SK-N-SH (cell line): Measurements from ENCODE around the gene SMAD2. TPM values are rescaled to one million over a fixed set of nuclear protein-coding genes. Genes with fewer than 3 reads are reported as not detected.

Experiments used
- CTCF ChIA-PET: fragments of 300-600, 350-600 bp; formaldehyde crosslinking; extraction: SDS; loops from one replicate; lab custom pipeline; 2021; lab: Yijun Ruan, JAX
- POLR2A ChIA-PET: fragments of 350-600 bp; sonication (Branson Sonifier 250); formaldehyde crosslinking; extraction: SDS; loops from one replicate; lab custom pipeline; 2020; ENCODE audit warnings: antibody characterized with exemption, inconsistent platforms; lab: Yijun Ruan, JAX
- DNase-seq: peaks from one replicate; pipeline ENCODE4 v3.0.0; 2012
- H2AFZ ChIP-seq: fragments of 200-600 bp; sonication (generic); 2 replicates; pipeline ENCODE4 v1.8.1; 2016; ENCODE audit warnings: antibody characterized with exemption, mild to moderate bottlenecking, low read depth
- H3F3A ChIP-seq: fragments of 200-600 bp; sonication (generic); replicated peaks from 2 replicates; pipeline ENCODE3; 2016; ENCODE audit warnings: antibody characterized with exemption, mild to moderate bottlenecking; ENCODE audit not compliant: insufficient read depth
- H3K27ac ChIP-seq, 2 experiments: fragments of 200-500 bp in 1 of 2; fragments of 200-600 bp in 1 of 2; sonication (Bioruptor generic) in 1 of 2; sonication (generic), shearing (Covaris generic) in 1 of 2; 2 replicates each; pipeline versions ENCODE4 v1.5.1 to v1.6.1; 2014 to 2016; ENCODE audit warnings: low read depth in 2 of 2, inconsistent platforms in 1 of 2, low read length in 1 of 2, mild to moderate bottlenecking in 1 of 2, mixed read lengths in 1 of 2
- H3K27me3 ChIP-seq: fragments of 200-600 bp; sonication (generic), shearing (Covaris generic); 2 replicates; pipeline ENCODE4 v1.6.1; 2016; ENCODE audit warnings: mixed run types; ENCODE audit not compliant: insufficient read depth
- H3K36me3 ChIP-seq, 2 experiments: fragments of 200-500 bp in 1 of 2; fragments of 200-600 bp in 1 of 2; sonication (Bioruptor generic) in 1 of 2; sonication (generic) in 1 of 2; replicated peaks in 1 of 2; 2 replicates each; pipeline versions ENCODE3 to v1.5.1; 2014 to 2016; ENCODE audit warnings: low read length in 1 of 2, mild to moderate bottlenecking in 1 of 2; ENCODE audit not compliant: insufficient read depth in 2 of 2, control insufficient read depth in 1 of 2
- H3K4me1 ChIP-seq, 2 experiments: fragments of 200-500 bp in 1 of 2; fragments of 200-600 bp in 1 of 2; sonication (Bioruptor generic) in 1 of 2; sonication (generic), shearing (Covaris generic) in 1 of 2; 2 replicates each; pipeline versions ENCODE4 v1.5.1 to v1.6.1; 2014 to 2016; ENCODE audit warnings: low read depth in 1 of 2, low read length in 1 of 2, mixed run types in 1 of 2; ENCODE audit not compliant: insufficient read depth in 2 of 2, control insufficient read depth in 1 of 2
- H3K4me2 ChIP-seq: fragments of 200-600 bp; sonication (generic), shearing (Covaris generic); 2 replicates; pipeline ENCODE4 v1.6.1; 2017; ENCODE audit warnings: mixed run types
- H3K4me3 ChIP-seq, 2 experiments: fragments of 200-500 bp in 1 of 2; fragments of 200-600 bp in 1 of 2; sonication (Bioruptor generic) in 1 of 2; sonication (generic), shearing (Covaris generic) in 1 of 2; 2 replicates each; pipeline versions ENCODE4 v1.5.1 to v1.8.1; 2014 to 2016; ENCODE audit warnings: low read depth in 2 of 2, inconsistent platforms in 1 of 2, low read length in 1 of 2, mild to moderate bottlenecking in 1 of 2, mixed read lengths in 1 of 2, moderate library complexity in 1 of 2
- H3K79me2 ChIP-seq: fragments of 200-600 bp; sonication (generic); 2 replicates; pipeline ENCODE4 v1.8.1; 2017; ENCODE audit warnings: mild to moderate bottlenecking; ENCODE audit not compliant: insufficient read depth
- H3K9ac ChIP-seq: fragments of 200-600 bp; sonication (generic); 2 replicates; pipeline ENCODE4 v1.6.1; 2017; ENCODE audit warnings: mixed run types
- H3K9me2 ChIP-seq: fragments of 200-600 bp; sonication (generic); 2 replicates; pipeline ENCODE4 v1.6.1; 2017; ENCODE audit warnings: mixed run types
- H3K9me3 ChIP-seq: fragments of 200-600 bp; sonication (generic); 2 replicates; pipeline ENCODE4 v1.6.1; 2017; ENCODE audit warnings: mixed run types, mild to moderate bottlenecking, moderate library complexity
- H4K20me1 ChIP-seq: fragments of 200-600 bp; sonication (generic); 2 replicates; pipeline ENCODE4 v1.6.1; 2017; ENCODE audit warnings: mild to moderate bottlenecking, mixed run types; ENCODE audit not compliant: insufficient read depth
- FOSL2 ChIP-seq: IDR thresholded peaks from 2 replicates; pipeline ENCODE4 v1.4.0; 2012; ENCODE audit warnings: low read depth, mild to moderate bottlenecking, moderate library complexity, borderline replicate concordance
- FOXJ3 ChIP-seq: sonication (generic); formaldehyde crosslinking; IDR thresholded peaks from 2 replicates; pipeline ENCODE4 v1.5.1; 2020; ENCODE audit warnings: mild to moderate bottlenecking, missing genetic modification reagents
- FOXM1 ChIP-seq: IDR thresholded peaks from 2 replicates; pipeline ENCODE4 v1.4.0; 2012; ENCODE audit warnings: low read depth, mild to moderate bottlenecking
- MXI1 ChIP-seq: IDR thresholded peaks from 2 replicates; pipeline ENCODE4 v1.6.1; 2012; ENCODE audit warnings: mild to moderate bottlenecking, low read depth, low read length, improper control_type of control experiment
- NFIC ChIP-seq: IDR thresholded peaks from 2 replicates; pipeline ENCODE4 v1.4.0; 2012; ENCODE audit warnings: borderline replicate concordance
- POLR2AphosphoS5 ChIP-seq: IDR thresholded peaks from 2 replicates; pipeline ENCODE4 v1.6.1; 2012; ENCODE audit warnings: low read depth, low read length
- RAD21 ChIP-seq: IDR thresholded peaks from 2 replicates; pipeline ENCODE4 v1.6.1; 2012; ENCODE audit warnings: mild to moderate bottlenecking, low read length
- RCOR1 ChIP-seq: fragments of 150-350 bp; IDR thresholded peaks from 2 replicates; pipeline ENCODE4 v1.6.1; 2017; ENCODE audit warnings: antibody characterized with exemption, low read length
- RFX5 ChIP-seq: IDR thresholded peaks from 2 replicates; pipeline ENCODE4 v1.6.1; 2012; ENCODE audit warnings: mild to moderate bottlenecking, improper control_type of control experiment, low read length
- SIN3A ChIP-seq: IDR thresholded peaks from 2 replicates; pipeline ENCODE4 v1.6.1; 2012; ENCODE audit warnings: low read depth, mild to moderate bottlenecking, low read length, moderate library complexity, borderline replicate concordance
- SMC3 ChIP-seq: IDR thresholded peaks from 2 replicates; pipeline ENCODE4 v1.6.1; 2012; ENCODE audit warnings: low read depth, low read length, improper control_type of control experiment
- WGBS: methylation state at CpG from one replicate; pipeline ENCODE4 v1.1.6; 2017; ENCODE audit warnings: low lambda C conversion rate; 5-methylcytosine and 5-hydroxymethylcytosine counted together
- polyA plus RNA-seq, 3 experiments: library from polyadenylated mRNA; depleted of rRNA; stranded (reverse); fragments of >200 nt; gene quantifications; 2 replicates each; pipeline ENCODE4 v1.2.3, GENCODE V29; 2012
- TF ChIP-seq, protein P1 (sequence below): fragments of 200-600 bp; sonication (generic); IDR thresholded peaks from 2 replicates; pipeline ENCODE4 v1.6.1; 2017; ENCODE audit warnings: antibody characterized with exemption, mild to moderate bottlenecking, moderate library complexity
- TF ChIP-seq, protein P2 (sequence below): IDR thresholded peaks from 2 replicates; pipeline ENCODE4 v1.4.0; 2012; ENCODE audit warnings: low read depth
- TF ChIP-seq, protein P3 (sequence below): fragments of 150-350 bp; IDR thresholded peaks from 2 replicates; pipeline ENCODE4 v1.6.1; 2017; ENCODE audit warnings: antibody characterized with exemption, low read length, low read depth, borderline replicate concordance
- TF ChIP-seq, protein P4 (sequence below): fragments of 150-350 bp; IDR thresholded peaks from 2 replicates; pipeline ENCODE4 v1.6.1; 2016; ENCODE audit warnings: mild to moderate bottlenecking, low read depth, low read length

Gene SMAD2
- polyA plus RNA-seq, 1 of the 3 experiments (the other 2 are of a cell fraction): 36.3 TPM

DNA sequence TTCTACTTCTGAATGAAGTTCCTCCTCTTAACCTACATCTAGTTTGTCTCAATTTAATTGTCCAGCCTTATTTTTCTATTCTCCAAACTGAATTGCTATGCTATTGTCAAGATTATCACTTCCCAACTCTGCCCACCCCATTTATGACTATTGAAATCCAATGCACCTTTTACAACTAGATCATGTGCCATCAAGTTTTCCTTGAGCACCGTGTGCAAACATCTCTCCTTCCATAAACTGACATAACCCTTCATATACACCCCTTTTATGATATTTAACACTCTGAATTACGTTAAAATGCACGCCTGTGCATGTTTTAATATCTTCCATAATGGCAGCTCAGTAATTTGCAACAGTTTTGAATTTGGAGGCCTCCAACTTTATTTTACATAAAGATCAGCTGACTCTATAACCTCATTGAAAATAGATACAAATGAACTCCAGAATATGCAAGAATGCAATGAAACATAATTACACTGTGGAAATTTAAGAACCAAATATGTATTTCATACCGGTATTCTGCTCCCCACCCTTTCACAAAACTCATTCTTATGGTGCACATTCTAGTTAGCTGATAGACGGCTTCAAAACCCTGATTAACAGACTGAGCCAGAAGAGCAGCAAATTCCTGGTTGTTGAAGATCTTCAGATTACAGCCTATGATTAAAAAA lies 85.5 kb downstream of the SMAD2 start:
- Histone ChIP-seq H3K79me2 (no peaks in the 10 kb centered on the region; the same call in 1 of the 2 replicates), H4K20me1 (no peaks in the 10 kb centered on the region), H3K9me2 (no peaks in the 10 kb centered on the region), H3K4me3 (no peak overlapping the region), H3F3A (no peaks in the 10 kb centered on the region), H3K27ac (no peak overlapping the region), H3K4me1 (no peaks in the 10 kb centered on the region), H3K9me3 (no peaks in the 10 kb centered on the region), H3K36me3 (peaks cover 61 to 66% of the 10 kb centered on the region in 2 experiments), H3K4me2 (no peak overlapping the region), H2AFZ (no peak overlapping the region), H3K27me3 (no peaks in the 10 kb centered on the region), H3K9ac (no peak overlapping the region)
- no peak for DNase-seq
- TF ChIP-seq, protein P1, sequence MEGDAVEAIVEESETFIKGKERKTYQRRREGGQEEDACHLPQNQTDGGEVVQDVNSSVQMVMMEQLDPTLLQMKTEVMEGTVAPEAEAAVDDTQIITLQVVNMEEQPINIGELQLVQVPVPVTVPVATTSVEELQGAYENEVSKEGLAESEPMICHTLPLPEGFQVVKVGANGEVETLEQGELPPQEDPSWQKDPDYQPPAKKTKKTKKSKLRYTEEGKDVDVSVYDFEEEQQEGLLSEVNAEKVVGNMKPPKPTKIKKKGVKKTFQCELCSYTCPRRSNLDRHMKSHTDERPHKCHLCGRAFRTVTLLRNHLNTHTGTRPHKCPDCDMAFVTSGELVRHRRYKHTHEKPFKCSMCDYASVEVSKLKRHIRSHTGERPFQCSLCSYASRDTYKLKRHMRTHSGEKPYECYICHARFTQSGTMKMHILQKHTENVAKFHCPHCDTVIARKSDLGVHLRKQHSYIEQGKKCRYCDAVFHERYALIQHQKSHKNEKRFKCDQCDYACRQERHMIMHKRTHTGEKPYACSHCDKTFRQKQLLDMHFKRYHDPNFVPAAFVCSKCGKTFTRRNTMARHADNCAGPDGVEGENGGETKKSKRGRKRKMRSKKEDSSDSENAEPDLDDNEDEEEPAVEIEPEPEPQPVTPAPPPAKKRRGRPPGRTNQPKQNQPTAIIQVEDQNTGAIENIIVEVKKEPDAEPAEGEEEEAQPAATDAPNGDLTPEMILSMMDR: no peak
- TF ChIP-seq POLR2AphosphoS5: no peak
- TF ChIP-seq RFX5: no peak
- TF ChIP-seq RCOR1: no peak
- TF ChIP-seq, protein P2, sequence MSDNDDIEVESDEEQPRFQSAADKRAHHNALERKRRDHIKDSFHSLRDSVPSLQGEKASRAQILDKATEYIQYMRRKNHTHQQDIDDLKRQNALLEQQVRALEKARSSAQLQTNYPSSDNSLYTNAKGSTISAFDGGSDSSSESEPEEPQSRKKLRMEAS: no peak
- TF ChIP-seq, protein P3, sequence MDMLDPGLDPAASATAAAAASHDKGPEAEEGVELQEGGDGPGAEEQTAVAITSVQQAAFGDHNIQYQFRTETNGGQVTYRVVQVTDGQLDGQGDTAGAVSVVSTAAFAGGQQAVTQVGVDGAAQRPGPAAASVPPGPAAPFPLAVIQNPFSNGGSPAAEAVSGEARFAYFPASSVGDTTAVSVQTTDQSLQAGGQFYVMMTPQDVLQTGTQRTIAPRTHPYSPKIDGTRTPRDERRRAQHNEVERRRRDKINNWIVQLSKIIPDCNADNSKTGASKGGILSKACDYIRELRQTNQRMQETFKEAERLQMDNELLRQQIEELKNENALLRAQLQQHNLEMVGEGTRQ: no peak
- TF ChIP-seq SMC3: no peak
- TF ChIP-seq RAD21: no peak
- no peak for TF ChIP-seq FOXJ3 (CRISPR knock-in tag)
- no peak for TF ChIP-seq NFIC
- no peak for TF ChIP-seq SIN3A
- TF ChIP-seq, protein P4, sequence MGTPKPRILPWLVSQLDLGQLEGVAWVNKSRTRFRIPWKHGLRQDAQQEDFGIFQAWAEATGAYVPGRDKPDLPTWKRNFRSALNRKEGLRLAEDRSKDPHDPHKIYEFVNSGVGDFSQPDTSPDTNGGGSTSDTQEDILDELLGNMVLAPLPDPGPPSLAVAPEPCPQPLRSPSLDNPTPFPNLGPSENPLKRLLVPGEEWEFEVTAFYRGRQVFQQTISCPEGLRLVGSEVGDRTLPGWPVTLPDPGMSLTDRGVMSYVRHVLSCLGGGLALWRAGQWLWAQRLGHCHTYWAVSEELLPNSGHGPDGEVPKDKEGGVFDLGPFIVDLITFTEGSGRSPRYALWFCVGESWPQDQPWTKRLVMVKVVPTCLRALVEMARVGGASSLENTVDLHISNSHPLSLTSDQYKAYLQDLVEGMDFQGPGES: no peak
- no peak for TF ChIP-seq FOSL2
- no peak for TF ChIP-seq FOXM1
- TF ChIP-seq MXI1: no peak
- ChIA-PET POLR2A (no interaction called here), CTCF (no interaction called here)
- WGBS: 97% methylated on average over 5 of the region's 5 CpGs
